SHP77 treated with DMSO at 0.1 percent for 48 hours (cell line): ENCODE measurements around the gene MAD1L1.
A peak's percentile ranks its signal among the peaks of the same experiment; 100 is the strongest.
"Not testable (repeated sequence)": the region's sequence is repeated elsewhere in the genome, so short reads cannot be mapped to it uniquely, and the experiment has no call there.

ENCODE experiments used
- DNase-seq: peaks from one replicate; lab custom pipeline; 2025; lab: John Stamatoyannopoulos, UW

MAD1L1 gene

GRCh38 chr7:1940402-1940786, 292.4 kb downstream of the MAD1L1 start:
- DNase-seq = no peak

GRCh38 chr7:1939434-1940401, 293.0 kb downstream of the MAD1L1 start:
- DNase-seq = no peak

- no peak for DNase-seq
Observed at GRCh38 chr7:1938788-1939433, 293.8 kb downstream of the MAD1L1 start.

GRCh38 chr7:1937252-1937605, 295.5 kb downstream of the MAD1L1 start:
- no peak for DNase-seq

- DNase-seq = peak; percentile 44
Observed at GRCh38 chr7:1936531-1937251, 296.1 kb downstream of the MAD1L1 start.

GRCh38 chr7:1936006-1936310, 296.8 kb downstream of the MAD1L1 start:
- no peak for DNase-seq

GRCh38 chr7:1935176-1936005, 297.4 kb downstream of the MAD1L1 start:
- DNase-seq = no peak

GRCh38 chr7:1934756-1935155, 298.0 kb downstream of the MAD1L1 start:
- DNase-seq = no peak

- DNase-seq = no peak
Observed at GRCh38 chr7:1934017-1934416, 298.7 kb downstream of the MAD1L1 start.

- DNase-seq = no peak
Observed at GRCh38 chr7:1933066-1933750, 299.5 kb downstream of the MAD1L1 start.

GRCh38 chr7:1931951-1932270, 300.8 kb downstream of the MAD1L1 start:
- DNase-seq = no peak

- peak; percentile 79 for DNase-seq
Observed at GRCh38 chr7:1931256-1931950, 301.3 kb downstream of the MAD1L1 start.

- DNase-seq = no peak
Observed at GRCh38 chr7:1930381-1931065, 302.2 kb downstream of the MAD1L1 start.

- not testable (repeated sequence) for DNase-seq
Observed at GRCh38 chr7:1929349-1929925, 303.3 kb downstream of the MAD1L1 start.

GRCh38 chr7:1928645-1929348, 303.9 kb downstream of the MAD1L1 start:
- peak; percentile 93 for DNase-seq

GRCh38 chr7:1927937-1928644, 304.7 kb downstream of the MAD1L1 start:
- peak; percentile 79 for DNase-seq

GRCh38 chr7:1926908-1927306, 305.8 kb downstream of the MAD1L1 start:
- peak; percentile 35 for DNase-seq
